Umbilical cord (tissue), 1 donor: Measurements from ENCODE around the gene CCDC142. TPM values are rescaled to one million over a fixed set of nuclear protein-coding genes. Genes with fewer than 3 reads are reported as not detected.

Experiments used
- total RNA-seq: library from RNA; depleted of rRNA; stranded (reverse); fragments of >200 nt; gene quantifications from one replicate; pipeline ENCODE4 v1.2.3, GENCODE V29; 2014; ENCODE audit warnings: low replicate concordance; ENCODE audit not compliant: insufficient read depth

The CCDC142 gene
- total RNA-seq, 1 donor from 2014 or later = 35.2 TPM

Other genes with a start within 250 kb of the CCDC142 start
- 3.6 TPM for gene SLC4A5, start 139.6 kb downstream of the CCDC142 start, total RNA-seq
- gene DCTN1, start 102.7 kb downstream of the CCDC142 start, total RNA-seq = 49.8 TPM
- gene C2orf81, start 61.4 kb downstream of the CCDC142 start, total RNA-seq = 1.4 TPM
- 14.2 TPM for gene WDR54, start 61.3 kb downstream of the CCDC142 start, total RNA-seq
- 17.3 TPM for gene RTKN, start 41.1 kb downstream of the CCDC142 start, total RNA-seq
- 21.7 TPM for gene INO80B, start 27.9 kb downstream of the CCDC142 start, total RNA-seq
- 29.4 TPM for gene WBP1, start 24.6 kb downstream of the CCDC142 start, total RNA-seq
- gene MOGS, start 17.6 kb downstream of the CCDC142 start, total RNA-seq = 40.4 TPM
- gene MRPL53, start 10.3 kb downstream of the CCDC142 start, total RNA-seq = 47.4 TPM
- gene TTC31, start 83 bp upstream of the CCDC142 start, total RNA-seq = 21.7 TPM
- not detected for gene LBX2, start 16.6 kb upstream of the CCDC142 start, total RNA-seq
- gene PCGF1, start 24.7 kb upstream of the CCDC142 start, total RNA-seq = 13.5 TPM
- not detected for gene TLX2, start 31.5 kb upstream of the CCDC142 start, total RNA-seq
- 0.24 TPM for gene DQX1, start 43.2 kb upstream of the CCDC142 start, total RNA-seq
- gene AUP1, start 46.7 kb upstream of the CCDC142 start, total RNA-seq = 41.9 TPM
- 49.4 TPM for gene HTRA2, start 46.9 kb upstream of the CCDC142 start, total RNA-seq
- 68.1 TPM for gene LOXL3, start 70.9 kb upstream of the CCDC142 start, total RNA-seq
- 12.0 TPM for gene DOK1, start 71.7 kb upstream of the CCDC142 start, total RNA-seq
- 1.9 TPM for gene M1AP, start 165.3 kb upstream of the CCDC142 start, total RNA-seq
- gene SEMA4F, start 171.2 kb upstream of the CCDC142 start, total RNA-seq = 26.5 TPM